ENCODE data around the gene TSKU. TPM values are rescaled to one million over a fixed set of nuclear protein-coding genes. Genes with fewer than 3 reads are reported as not detected.

The TSKU gene
- total and polyA plus RNA-seq, 9 donors: 13.9 to 31.9 (median 23.5) TPM

- Histone ChIP-seq H3K4me3 (ENCODE audit: low read length) (no peak overlapping the region), H3K27me3 (ENCODE audit: control insufficient read depth, insufficient read depth, low read length) (no peaks in the 10 kb centered on the region), H3K4me1 (ENCODE audit: control insufficient read depth, insufficient read depth, low read length) (peaks cover 42% of the 10 kb centered on the region), H3K36me3 (ENCODE audit: control insufficient read depth, insufficient read depth, low read length) (no peaks in the 10 kb centered on the region), H3K9me3 (replicated peaks; ENCODE audit: control insufficient read depth, low read depth, low read length) (no peaks in the 10 kb centered on the region), H3K27ac (ENCODE audit: low read length) (no peak overlapping the region)
- no peak for DNase-seq
- WGBS (ENCODE audit: insufficient coverage): no CpG with 5 or more reads among the region's 5 CpGs
These were observed 20.8 kb upstream of the TSKU start for GRCh38 chr11:76762356-76762752.

GRCh38 chr11:76762867-76763572, 20.1 kb upstream of the TSKU start:
- Histone ChIP-seq H3K4me1 (ENCODE audit: control insufficient read depth, insufficient read depth, low read length) (peaks cover 45% of the 10 kb centered on the region), H3K27me3 (ENCODE audit: control insufficient read depth, insufficient read depth, low read length) (no peaks in the 10 kb centered on the region), H3K9me3 (replicated peaks; ENCODE audit: control insufficient read depth, low read depth, low read length) (no peaks in the 10 kb centered on the region), H3K36me3 (ENCODE audit: control insufficient read depth, insufficient read depth, low read length) (no peaks in the 10 kb centered on the region), H3K4me3 (ENCODE audit: low read length) (no peak overlapping the region), H3K27ac (ENCODE audit: low read length) (peak overlapping the region; percentile 15)
- DNase-seq: no peak
- WGBS (ENCODE audit: insufficient coverage): 93% methylated on average over 2 of the region's 5 CpGs

GRCh38 chr11:76763573-76764346, 19.4 kb upstream of the TSKU start:
- Histone ChIP-seq H3K9me3 (replicated peaks; ENCODE audit: control insufficient read depth, low read depth, low read length) (no peaks in the 10 kb centered on the region), H3K4me3 (ENCODE audit: low read length) (no peak overlapping the region), H3K4me1 (ENCODE audit: control insufficient read depth, insufficient read depth, low read length) (peaks cover 52% of the 10 kb centered on the region), H3K27ac (ENCODE audit: low read length) (peak overlapping the region; percentile 15), H3K27me3 (ENCODE audit: control insufficient read depth, insufficient read depth, low read length) (no peaks in the 10 kb centered on the region), H3K36me3 (ENCODE audit: control insufficient read depth, insufficient read depth, low read length) (no peaks in the 10 kb centered on the region)
- DNase-seq: peak; percentile 90
- no CpG with 5 or more reads among the region's 5 CpGs for WGBS (ENCODE audit: insufficient coverage)

- DNase-seq: no peak
- H3K27me3 ChIP-seq (ENCODE audit: control insufficient read depth, insufficient read depth, low read length): no peaks in the 10 kb centered on the region
- no peak overlapping the region for H3K27ac ChIP-seq (ENCODE audit: low read length)
- no peaks in the 10 kb centered on the region for H3K9me3 ChIP-seq (replicated peaks; ENCODE audit: control insufficient read depth, low read depth, low read length)
- peaks cover 62% of the 10 kb centered on the region for H3K4me1 ChIP-seq (ENCODE audit: control insufficient read depth, insufficient read depth, low read length)
- H3K36me3 ChIP-seq (ENCODE audit: control insufficient read depth, insufficient read depth, low read length): no peaks in the 10 kb centered on the region
- 76% methylated on average over 10 of the region's 10 CpGs for WGBS (ENCODE audit: insufficient coverage)
- no peak overlapping the region for H3K4me3 ChIP-seq (ENCODE audit: low read length)
These were observed 18.1 kb upstream of the TSKU start for GRCh38 chr11:76764941-76765665.

GRCh38 chr11:76765863-76766350, 17.2 kb upstream of the TSKU start:
- WGBS (ENCODE audit: insufficient coverage): 83% methylated on average over 2 of the region's 5 CpGs
- DNase-seq: no peak
- H3K27me3 ChIP-seq (ENCODE audit: control insufficient read depth, insufficient read depth, low read length): no peaks in the 10 kb centered on the region
- H3K27ac ChIP-seq (ENCODE audit: low read length): no peak overlapping the region
- H3K4me3 ChIP-seq (ENCODE audit: low read length): no peak overlapping the region
- peaks cover 69% of the 10 kb centered on the region for H3K4me1 ChIP-seq (ENCODE audit: control insufficient read depth, insufficient read depth, low read length)
- no peaks in the 10 kb centered on the region for H3K36me3 ChIP-seq (ENCODE audit: control insufficient read depth, insufficient read depth, low read length)
- H3K9me3 ChIP-seq (replicated peaks; ENCODE audit: control insufficient read depth, low read depth, low read length): no peaks in the 10 kb centered on the region

- no peaks in the 10 kb centered on the region for H3K27me3 ChIP-seq (ENCODE audit: control insufficient read depth, insufficient read depth, low read length)
- no peaks in the 10 kb centered on the region for H3K9me3 ChIP-seq (replicated peaks; ENCODE audit: control insufficient read depth, low read depth, low read length)
- H3K4me1 ChIP-seq (ENCODE audit: control insufficient read depth, insufficient read depth, low read length): peaks cover 74% of the 10 kb centered on the region
- no peaks in the 10 kb centered on the region for H3K36me3 ChIP-seq (ENCODE audit: control insufficient read depth, insufficient read depth, low read length)
- no peak for DNase-seq
- H3K27ac ChIP-seq (ENCODE audit: low read length): no peak overlapping the region
- 63% methylated on average over 2 of the region's 6 CpGs for WGBS (ENCODE audit: insufficient coverage)
- no peak overlapping the region for H3K4me3 ChIP-seq (ENCODE audit: low read length)
These were observed 16.6 kb upstream of the TSKU start for GRCh38 chr11:76766521-76766920.

GRCh38 chr11:76767659-76768058, 15.5 kb upstream of the TSKU start:
- Histone ChIP-seq H3K27ac (ENCODE audit: low read length) (peak overlapping the region; percentile 59), H3K27me3 (ENCODE audit: control insufficient read depth, insufficient read depth, low read length) (no peaks in the 10 kb centered on the region), H3K36me3 (ENCODE audit: control insufficient read depth, insufficient read depth, low read length) (no peaks in the 10 kb centered on the region), H3K4me3 (ENCODE audit: low read length) (no peak overlapping the region), H3K9me3 (replicated peaks; ENCODE audit: control insufficient read depth, low read depth, low read length) (no peaks in the 10 kb centered on the region), H3K4me1 (ENCODE audit: control insufficient read depth, insufficient read depth, low read length) (peaks cover 79% of the 10 kb centered on the region)
- 22% methylated on average over 5 of the region's 5 CpGs for WGBS (ENCODE audit: insufficient coverage)
- DNase-seq: no peak

- no peak overlapping the region for H3K4me3 ChIP-seq (ENCODE audit: low read length)
- 14% methylated on average over 7 of the region's 7 CpGs for WGBS (ENCODE audit: insufficient coverage)
- DNase-seq: peak; percentile 82
- peak overlapping the region; percentile 59 for H3K27ac ChIP-seq (ENCODE audit: low read length)
- no peaks in the 10 kb centered on the region for H3K9me3 ChIP-seq (replicated peaks; ENCODE audit: control insufficient read depth, low read depth, low read length)
- peaks cover 85% of the 10 kb centered on the region for H3K4me1 ChIP-seq (ENCODE audit: control insufficient read depth, insufficient read depth, low read length)
- no peaks in the 10 kb centered on the region for H3K36me3 ChIP-seq (ENCODE audit: control insufficient read depth, insufficient read depth, low read length)
- H3K27me3 ChIP-seq (ENCODE audit: control insufficient read depth, insufficient read depth, low read length): no peaks in the 10 kb centered on the region
These were observed 14.9 kb upstream of the TSKU start for GRCh38 chr11:76768088-76768908.

- Histone ChIP-seq H3K27me3 (ENCODE audit: control insufficient read depth, insufficient read depth, low read length) (no peaks in the 10 kb centered on the region), H3K4me3 (ENCODE audit: low read length) (no peak overlapping the region), H3K4me1 (ENCODE audit: control insufficient read depth, insufficient read depth, low read length) (peaks cover 83% of the 10 kb centered on the region), H3K36me3 (ENCODE audit: control insufficient read depth, insufficient read depth, low read length) (no peaks in the 10 kb centered on the region), H3K27ac (ENCODE audit: low read length) (no peak overlapping the region), H3K9me3 (replicated peaks; ENCODE audit: control insufficient read depth, low read depth, low read length) (no peaks in the 10 kb centered on the region)
- DNase-seq: no peak
- 80% methylated on average over 6 of the region's 10 CpGs for WGBS (ENCODE audit: insufficient coverage)
These were observed 14.1 kb upstream of the TSKU start for GRCh38 chr11:76768909-76769560.

All from muscle of leg (tissue), 11 donors.